A673 (cell line): Measurements from ENCODE around the gene ZFYVE21. TPM values are rescaled to one million over a fixed set of nuclear protein-coding genes. Genes with fewer than 3 reads are reported as not detected.

Experiments used
- BruUV-seq: library from RNA; stranded (reverse); fragments of 400-500 nt; replicated peaks from 2 replicates; lab custom pipeline; 2021; lab: Mats Ljungman, UMichigan
- CTCF ChIA-PET: fragments of 300-600 bp; sonication (Branson Sonifier 250); formaldehyde crosslinking; loops from one replicate; lab custom pipeline; 2022; ENCODE audit warnings: antibody characterized with exemption; lab: Charles Lee
- POLR2A ChIA-PET: fragments of 300-600 bp; sonication (Branson Sonifier 250); formaldehyde crosslinking; loops from one replicate; lab custom pipeline; 2022; ENCODE audit warnings: antibody characterized with exemption; ENCODE audit not compliant: low non-redundant PET; lab: Charles Lee
- DNase-seq: peaks from one replicate; pipeline ENCODE4 v3.0.0-alpha.2; 2015; ENCODE audit warnings: low spot score
- H3K27ac ChIP-seq: fragments of 200-600 bp; sonication (generic); 2 replicates; pipeline ENCODE4 v1.5.1; 2016; ENCODE audit warnings: mixed run types, low read depth, mild to moderate bottlenecking, mixed read lengths, antibody characterized with exemption, low read length; ENCODE audit not compliant: poor library complexity, severe bottlenecking
- H3K27me3 ChIP-seq: fragments of 200-600 bp; sonication (generic); replicated peaks from 2 replicates; pipeline ENCODE4 v1.6.1; 2017; ENCODE audit warnings: mixed run types, low read depth, mild to moderate bottlenecking, mixed read lengths, antibody characterized with exemption, low read length; ENCODE audit not compliant: insufficient read depth, poor library complexity
- H3K36me3 ChIP-seq: fragments of 200-600 bp; sonication (generic); 2 replicates; pipeline ENCODE4 v1.6.1; 2016; ENCODE audit warnings: mixed run types, mild to moderate bottlenecking, mixed read lengths, antibody characterized with exemption, low read length; ENCODE audit not compliant: insufficient read depth, poor library complexity, severe bottlenecking
- H3K4me1 ChIP-seq: fragments of 200-600 bp; sonication (generic); 2 replicates; pipeline ENCODE4 v1.6.1; 2017; ENCODE audit warnings: mixed run types, mild to moderate bottlenecking, mixed read lengths, antibody characterized with exemption, low read length; ENCODE audit not compliant: insufficient read depth, poor library complexity, severe bottlenecking
- H3K4me3 ChIP-seq: fragments of 200-600 bp; sonication (generic); 2 replicates; pipeline ENCODE4 v1.5.1; 2016; ENCODE audit warnings: low read depth, mixed run types, mild to moderate bottlenecking, mixed read lengths, low read length; ENCODE audit not compliant: poor library complexity, severe bottlenecking
- H3K9me3 ChIP-seq: fragments of 200-600 bp; sonication (generic); 2 replicates; pipeline ENCODE4 v1.6.1; 2016; ENCODE audit warnings: mixed run types, low read depth, mild to moderate bottlenecking, mixed read lengths, antibody characterized with exemption, low read length; ENCODE audit not compliant: poor library complexity, severe bottlenecking
- CTCF ChIP-seq: fragments of 300-800, 200-600 bp; sonication (generic); conservative IDR thresholded peaks from 2 replicates; pipeline ENCODE4 v1.5.1; 2017; ENCODE audit warnings: low read depth, mild to moderate bottlenecking, antibody characterized with exemption, low read length, moderate library complexity, mixed read lengths
- EZH2 ChIP-seq: fragments of 200-600 bp; sonication (generic); IDR thresholded peaks from 2 replicates; pipeline ENCODE4 v1.6.1; 2017; ENCODE audit warnings: borderline replicate concordance, low read depth, mild to moderate bottlenecking, mixed read lengths, antibody characterized with exemption, low read length; ENCODE audit not compliant: poor library complexity, severe bottlenecking
- intact Hi-C: fragments of 100-400 bp; cut with micrococcal nuclease; formaldehyde crosslinking; loops from one replicate; pipeline ENCODE4 v1.10.0; 2022; ENCODE audit not compliant: unreplicated experiment
- total RNA-seq: library from RNA; stranded (reverse); gene quantifications from 2 replicates; pipeline ENCODE4 v1.2.3, GENCODE V29; 2021

The ZFYVE21 gene
- total RNA-seq, 1 experiment from 2014 or later = 35.7 TPM

GRCh38 chr14:103728141-103728540, 12.5 kb downstream of the ZFYVE21 start:
- H3K27ac ChIP-seq = no peak overlapping the region
- no peaks in the 10 kb centered on the region for H3K27me3 ChIP-seq
- no peaks in the 10 kb centered on the region for H3K9me3 ChIP-seq
- H3K36me3 ChIP-seq = peaks cover 16% of the 10 kb centered on the region
- intact Hi-C loops = no loop called here
- BruUV-seq = no TSS peak
- TF ChIP-seq EZH2 (no peak), CTCF (no peak)
- ChIA-PET CTCF (no interaction called here), POLR2A (no interaction called here)
- no peaks in the 10 kb centered on the region for H3K4me1 ChIP-seq
- no peak overlapping the region for H3K4me3 ChIP-seq
- no peak for DNase-seq

DNA sequence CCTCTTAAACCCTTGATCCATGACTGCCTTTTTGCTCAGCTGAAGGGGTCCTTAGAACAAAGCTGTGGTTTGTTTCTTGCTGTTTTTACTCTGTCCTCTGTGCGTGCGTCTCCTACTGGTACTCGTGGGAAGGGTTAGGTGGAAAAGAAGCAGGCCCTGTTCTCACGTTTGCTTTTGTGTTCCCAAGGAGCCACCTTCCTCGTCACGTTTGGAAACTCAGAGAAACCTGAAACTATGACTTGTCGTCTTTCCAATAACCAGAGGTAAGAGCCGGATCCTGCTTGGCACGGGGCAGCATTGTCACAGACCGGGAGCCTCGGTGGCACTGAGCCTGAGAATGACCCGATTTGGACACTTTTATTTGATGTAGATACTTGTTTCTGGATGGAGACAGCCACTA, 13.1 kb downstream of the ZFYVE21 start:
- H3K36me3 ChIP-seq = peaks cover 21% of the 10 kb centered on the region
- H3K27me3 ChIP-seq = no peaks in the 10 kb centered on the region
- POLR2A ChIA-PET = no interaction called here
- no peak for DNase-seq
- H3K27ac ChIP-seq = no peak overlapping the region
- CTCF ChIA-PET = no interaction called here
- TF ChIP-seq EZH2 (no peak), CTCF (no peak)
- no peak overlapping the region for H3K4me3 ChIP-seq
- no TSS peak for BruUV-seq
- no peaks in the 10 kb centered on the region for H3K4me1 ChIP-seq
- H3K9me3 ChIP-seq = no peaks in the 10 kb centered on the region
- intact Hi-C loops = no loop called here

GRCh38 chr14:103729496-103730448, 14.2 kb downstream of the ZFYVE21 start:
- no peak for DNase-seq

More at GRCh38 chr14:103729496-103730448, 14.2 kb downstream of the ZFYVE21 start:
- no TSS peak for BruUV-seq
- no peak for TF ChIP-seq CTCF
- no peak for TF ChIP-seq EZH2
- CTCF ChIA-PET = no interaction called here
- Histone ChIP-seq H3K27ac (no peak overlapping the region), H3K36me3 (peaks cover 25% of the 10 kb centered on the region), H3K4me1 (no peaks in the 10 kb centered on the region), H3K27me3 (no peaks in the 10 kb centered on the region), H3K4me3 (no peak overlapping the region), H3K9me3 (no peaks in the 10 kb centered on the region)
- POLR2A ChIA-PET = no interaction called here
- intact Hi-C loops = no loop called here
